ENCODE measurements around the gene RALGAPA1.
A peak's percentile ranks its signal among the peaks of the same experiment; 100 is the strongest.
"Not testable (repeated sequence)": the region's sequence is repeated elsewhere in the genome, so short reads cannot be mapped to it uniquely, and the experiment has no call there.

Gene RALGAPA1

DNA sequence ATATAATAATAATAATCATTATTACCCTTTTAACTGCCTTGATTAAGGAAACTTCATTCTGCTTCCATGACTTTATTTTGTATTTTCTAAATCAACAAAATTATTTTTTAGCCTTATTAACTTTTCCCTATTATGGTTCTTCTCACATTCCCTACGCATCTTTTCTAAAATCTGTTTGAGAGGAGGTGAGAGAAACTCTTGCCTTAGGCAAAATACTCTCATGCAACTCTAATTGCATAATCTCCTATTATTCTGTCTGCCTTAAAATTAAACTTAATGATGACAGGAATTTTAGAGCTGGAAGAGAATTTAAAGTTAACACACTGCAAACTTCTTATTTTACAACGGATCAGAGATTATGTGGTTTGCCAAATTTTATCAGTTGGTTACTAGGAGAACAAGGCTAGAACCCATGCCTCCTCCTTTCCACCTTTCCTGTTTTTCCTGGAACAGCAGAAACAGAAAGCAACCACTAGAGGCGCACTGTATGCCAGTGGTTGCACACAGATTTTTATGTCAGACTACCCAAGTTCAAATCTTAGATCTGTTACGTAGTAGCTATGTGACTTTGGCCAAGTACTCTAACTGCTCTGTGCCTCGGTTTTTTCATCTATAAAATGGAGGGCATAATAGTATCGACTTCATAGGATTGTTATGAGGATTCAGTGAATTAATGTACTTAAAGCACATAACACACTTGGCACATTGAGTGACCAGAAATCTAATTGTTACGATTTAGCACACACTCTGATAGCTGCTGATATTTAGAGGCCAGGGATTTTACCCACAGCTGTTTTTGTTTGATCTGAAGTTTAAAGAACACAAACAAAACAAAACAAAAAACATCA, 12.7 kb upstream of the RALGAPA1 start:
- peak; percentile 56 for DNase-seq

GRCh38 chr14:35819591-35820540, 10.8 kb upstream of the RALGAPA1 start:
- no peak for DNase-seq

- peak; percentile 48 for DNase-seq
These were observed 9.4 kb upstream of the RALGAPA1 start for GRCh38 chr14:35818346-35819115.

- DNase-seq: peak; percentile 85
These were observed 5.4 kb upstream of the RALGAPA1 start for GRCh38 chr14:35814371-35815005.

GRCh38 chr14:35810963-35811362, 1.9 kb upstream of the RALGAPA1 start:
- DNase-seq: no peak

DNA sequence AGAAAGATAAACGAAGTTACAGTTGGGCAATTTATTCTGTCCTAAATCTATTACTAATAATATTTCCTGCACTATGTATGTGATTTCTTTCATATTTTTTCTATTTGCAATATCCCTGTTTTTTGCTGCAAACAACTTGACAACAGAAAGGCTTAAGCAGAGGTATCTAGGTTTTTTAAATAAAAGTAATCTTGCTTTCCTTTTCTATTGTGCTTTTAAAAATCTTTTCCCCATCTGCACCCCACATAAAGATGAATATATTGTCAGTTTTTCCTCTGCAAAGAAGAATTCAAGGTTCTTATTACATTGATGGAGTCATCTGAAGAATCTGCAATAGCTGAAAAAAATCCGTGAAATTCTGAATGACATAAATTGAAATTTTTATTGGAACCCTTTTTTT, 502 bp upstream of the RALGAPA1 start:
- DNase-seq: no peak

- peak; percentile 42 for DNase-seq
These were observed 938 bp downstream of the RALGAPA1 start for GRCh38 chr14:35808076-35808637.

DNA sequence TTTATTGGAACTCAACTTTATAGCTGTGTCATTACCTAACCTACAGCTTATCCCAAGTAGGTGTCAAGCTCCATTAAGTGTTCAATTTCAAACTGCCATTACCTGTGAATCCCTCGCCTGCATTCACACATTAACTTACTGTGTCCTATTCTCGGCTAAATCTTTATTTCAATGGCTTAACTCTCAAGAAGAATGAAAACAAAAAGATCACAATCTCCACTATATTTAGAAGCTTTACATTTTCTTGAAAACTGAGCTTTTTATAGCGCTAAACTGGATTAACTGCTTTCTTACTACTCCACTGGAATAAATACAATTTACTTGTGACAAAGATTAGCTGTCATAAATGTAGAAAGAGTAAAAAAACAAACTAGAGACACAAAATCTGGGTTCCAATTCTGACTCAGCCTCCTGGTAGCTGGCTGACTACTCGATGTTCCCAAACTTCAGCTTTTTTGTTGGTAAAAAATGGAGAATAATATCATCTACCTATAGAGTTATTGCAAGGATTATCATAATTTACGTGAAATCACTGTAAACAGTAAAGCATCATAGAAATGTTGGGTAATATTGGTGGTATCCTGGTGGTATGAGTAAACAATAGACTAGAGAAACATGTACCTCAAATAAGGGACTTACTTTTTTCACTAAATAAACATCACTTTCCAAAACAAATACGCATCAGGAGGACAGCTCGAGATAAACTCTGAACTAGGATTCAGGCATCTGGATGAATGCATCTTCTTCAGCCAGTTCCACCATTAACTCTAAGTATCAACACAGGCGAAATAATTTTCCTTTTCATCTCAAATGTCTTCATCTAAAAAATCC, 1.7 kb downstream of the RALGAPA1 start:
- DNase-seq: no peak

DNA sequence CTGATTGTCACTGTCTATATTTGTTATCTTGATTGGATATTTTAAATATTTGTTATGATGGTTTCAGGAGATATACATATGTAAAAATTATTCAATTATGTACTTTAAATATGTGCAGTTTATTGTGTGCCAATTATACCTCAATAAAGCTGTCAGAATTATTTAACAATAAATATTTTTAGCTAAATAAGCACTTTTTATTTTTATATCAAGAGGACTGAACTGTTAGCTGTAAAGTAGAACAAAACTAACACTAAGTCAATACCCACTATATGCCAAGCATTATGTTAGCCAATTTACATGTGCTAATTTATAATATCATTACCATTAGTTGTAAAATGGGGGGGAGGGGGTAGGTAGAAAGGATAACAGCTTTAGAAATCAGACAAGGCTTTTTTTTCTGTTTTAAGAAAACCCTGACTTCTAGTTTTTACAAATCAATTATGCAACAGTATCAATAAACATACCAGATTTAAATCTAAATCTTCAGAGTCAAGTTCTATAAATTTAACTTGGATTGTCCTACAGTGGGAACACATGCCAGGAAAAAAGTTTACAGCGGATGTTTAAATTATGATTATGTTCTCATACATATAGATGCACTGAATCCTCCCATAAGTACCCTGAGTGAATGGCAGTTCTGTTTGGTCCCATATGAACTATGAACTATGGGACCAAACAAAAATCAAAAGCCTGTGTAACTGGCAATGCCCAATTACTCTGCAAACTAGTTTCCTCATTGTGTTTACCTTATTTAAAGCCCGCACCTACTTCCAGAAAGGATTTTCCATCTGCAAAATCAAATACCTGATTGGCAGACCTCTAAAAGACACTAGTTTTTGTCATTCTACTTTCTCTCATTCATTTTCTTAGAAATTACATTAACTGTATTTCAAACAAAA, 2.8 kb downstream of the RALGAPA1 start:
- DNase-seq: no peak

GRCh38 chr14:35797796-35798195, 11.3 kb downstream of the RALGAPA1 start:
- DNase-seq: no peak

- no peak for DNase-seq
These were observed 19.4 kb downstream of the RALGAPA1 start for GRCh38 chr14:35789651-35790050.

DNA sequence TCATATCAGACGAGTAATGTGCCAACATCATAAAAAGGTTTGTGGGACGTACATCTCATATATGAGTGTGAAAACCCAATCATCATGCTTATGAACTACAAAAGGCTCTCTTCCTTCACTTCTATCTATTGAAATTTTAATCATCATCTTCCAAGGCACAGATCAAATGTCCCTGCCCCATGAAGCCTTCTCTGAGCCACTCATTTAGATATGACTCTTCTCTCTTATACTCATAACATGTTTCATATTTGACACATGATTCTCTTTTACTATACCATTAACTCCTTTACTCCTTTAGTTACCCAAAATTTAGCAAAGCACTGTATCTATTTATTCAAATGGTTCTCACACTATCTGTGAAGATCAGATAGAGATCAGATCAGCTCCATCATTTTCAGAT, 22.2 kb downstream of the RALGAPA1 start:
- DNase-seq: no peak

DNA sequence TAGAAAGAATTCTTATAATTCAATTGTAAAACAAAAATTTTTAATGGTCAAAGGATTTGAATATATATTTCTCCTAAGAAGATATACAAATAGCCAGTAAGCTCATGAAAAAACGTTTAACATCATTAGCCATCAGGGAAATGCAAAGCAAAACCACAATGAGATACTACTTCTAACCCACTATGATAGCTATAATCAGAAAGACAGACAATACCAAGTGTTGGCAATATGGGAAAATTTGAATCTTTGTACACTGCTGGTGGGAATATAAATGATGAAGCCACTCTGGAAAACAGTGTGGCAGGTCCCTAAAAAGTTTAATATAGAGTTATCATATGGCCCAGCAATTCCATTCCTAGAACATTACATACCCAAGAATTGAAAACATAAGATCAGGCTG, 25.4 kb downstream of the RALGAPA1 start:
- no peak for DNase-seq

DNA sequence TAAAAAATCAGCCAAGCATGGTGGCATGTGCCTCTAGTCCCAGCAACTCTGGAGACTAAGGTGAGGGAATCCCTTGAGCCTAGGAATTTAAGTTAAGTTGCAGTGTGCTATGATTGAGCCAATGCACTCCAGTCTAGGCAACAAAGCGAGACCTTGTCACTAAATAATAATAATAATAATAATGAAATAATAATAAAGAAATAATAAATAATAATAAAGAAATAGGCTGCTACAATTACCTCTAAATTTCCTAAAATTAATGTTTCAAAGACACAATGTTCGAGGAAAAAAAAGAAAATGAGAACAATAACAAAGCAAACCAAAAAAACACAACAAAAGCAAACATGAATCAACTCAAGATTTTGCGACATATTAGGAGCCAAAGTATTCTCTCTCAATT, 29.7 kb downstream of the RALGAPA1 start:
- no peak for DNase-seq

DNA sequence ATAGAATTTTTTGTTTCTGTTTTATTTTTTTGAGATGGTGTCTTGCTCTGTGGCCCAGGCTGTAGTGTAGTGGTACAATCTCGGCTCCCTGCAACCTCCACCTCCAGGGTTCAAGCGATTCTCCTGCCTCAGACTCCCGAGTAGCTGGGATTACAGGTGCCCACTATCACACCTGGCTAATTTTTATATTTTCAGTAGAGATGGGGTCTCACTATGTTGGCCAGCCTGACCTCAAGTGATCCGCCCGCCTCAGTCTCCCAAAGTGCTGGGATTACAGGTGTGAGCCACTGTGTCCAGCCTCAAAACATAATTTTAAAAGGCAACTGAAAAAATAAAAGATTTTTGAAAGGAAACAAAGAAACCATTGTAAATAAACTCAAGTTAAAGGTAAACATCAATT, 31.5 kb downstream of the RALGAPA1 start:
- not testable (repeated sequence) for DNase-seq

GRCh38 chr14:35776823-35777222, 32.3 kb downstream of the RALGAPA1 start:
- no peak for DNase-seq

DNA sequence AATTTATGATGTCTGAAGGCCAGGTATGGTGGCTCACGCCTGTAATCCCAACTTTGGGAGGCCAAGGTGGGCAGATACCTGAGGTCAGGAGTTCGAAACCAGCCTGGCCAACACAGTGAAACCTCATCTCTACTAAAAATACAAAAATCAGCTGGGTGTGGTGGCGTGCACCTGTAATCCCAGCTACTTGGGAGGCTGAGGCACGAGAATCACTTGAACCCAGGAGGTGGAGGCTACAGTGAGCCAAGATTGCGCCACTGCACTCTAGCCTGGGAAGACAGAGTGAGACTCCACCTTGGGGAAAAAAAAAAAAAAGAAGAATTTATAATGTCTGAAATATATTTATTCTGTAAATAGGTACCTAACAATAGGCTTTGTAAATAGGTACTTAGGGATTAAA, 33.0 kb downstream of the RALGAPA1 start:
- not testable (repeated sequence) for DNase-seq

DNA sequence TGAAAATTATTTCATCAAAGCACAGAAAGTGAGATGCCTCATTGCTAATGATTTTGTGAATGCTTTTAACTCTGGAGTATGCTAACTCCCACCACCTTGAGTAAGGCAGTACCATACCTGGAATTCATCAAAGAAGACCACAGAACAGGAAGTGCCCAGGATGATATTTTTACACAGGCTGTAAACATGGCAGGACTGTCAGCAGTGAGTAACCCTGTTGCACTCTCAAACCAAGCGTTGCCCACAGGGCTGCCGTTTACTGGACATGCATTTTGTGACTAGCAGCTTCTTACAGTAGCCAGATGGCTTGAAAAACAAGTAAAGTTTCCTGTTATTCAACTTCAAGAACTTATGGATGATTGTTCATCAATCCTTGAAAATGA, 42.4 kb downstream of the RALGAPA1 start:
- no peak for DNase-seq

- DNase-seq: no peak
These were observed 42.9 kb downstream of the RALGAPA1 start for GRCh38 chr14:35766036-35766699.

GRCh38 chr14:35761922-35762321, 47.2 kb downstream of the RALGAPA1 start:
- no peak for DNase-seq

Measured in hematopoietic multipotent progenitor cell treated with erythropoietin and hydrocortisone succinate and interleukin-3 and kit ligand, for 8 days (in vitro differentiated cells).